Measurements from ENCODE around the gene SIRT7. TPM values are rescaled to one million over a fixed set of nuclear protein-coding genes. Genes with fewer than 3 reads are reported as not detected.

Gene SIRT7
- total RNA-seq, 1 experiment from 2014 or later: 78.3 TPM

DNA sequence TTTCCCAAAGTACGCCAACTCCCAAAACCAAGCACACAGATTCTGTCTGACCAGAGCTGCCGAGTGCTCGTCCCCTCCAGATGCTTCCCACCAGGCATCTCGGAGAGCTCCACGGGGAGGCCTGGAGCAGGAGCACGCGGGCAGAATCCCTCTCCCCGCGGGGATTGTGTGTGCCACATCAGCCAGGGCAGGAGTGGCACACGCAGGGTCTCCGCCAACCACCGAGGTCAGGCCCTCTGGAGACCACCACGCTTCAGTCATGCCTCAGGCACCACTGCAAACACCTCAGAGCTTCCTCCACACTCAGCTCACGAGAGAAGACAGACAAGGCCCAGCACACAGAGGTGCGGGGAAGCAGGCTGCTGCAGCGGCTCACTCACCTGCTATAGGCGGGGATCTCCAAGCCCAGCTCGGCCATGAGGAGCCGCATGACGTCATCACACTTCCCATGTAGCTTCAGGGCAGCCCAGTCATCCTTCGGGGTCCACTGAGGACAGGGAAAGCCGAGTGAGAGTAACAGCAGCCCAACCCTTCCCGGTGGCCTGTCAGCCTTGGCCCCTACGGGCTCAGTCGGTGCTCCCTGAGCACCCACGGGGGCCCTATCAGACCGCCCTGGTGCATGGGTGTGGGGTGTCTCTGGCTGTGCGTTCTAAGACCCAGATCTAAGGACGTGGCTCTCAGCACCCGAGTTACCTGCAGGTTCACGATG, 4.4 kb downstream of the SIRT7 start:
- TF ChIP-seq EZH2 (IDR thresholded peaks at IDR 0.05; ENCODE audit: low read depth): no peak
- TF ChIP-seq, protein P1, sequence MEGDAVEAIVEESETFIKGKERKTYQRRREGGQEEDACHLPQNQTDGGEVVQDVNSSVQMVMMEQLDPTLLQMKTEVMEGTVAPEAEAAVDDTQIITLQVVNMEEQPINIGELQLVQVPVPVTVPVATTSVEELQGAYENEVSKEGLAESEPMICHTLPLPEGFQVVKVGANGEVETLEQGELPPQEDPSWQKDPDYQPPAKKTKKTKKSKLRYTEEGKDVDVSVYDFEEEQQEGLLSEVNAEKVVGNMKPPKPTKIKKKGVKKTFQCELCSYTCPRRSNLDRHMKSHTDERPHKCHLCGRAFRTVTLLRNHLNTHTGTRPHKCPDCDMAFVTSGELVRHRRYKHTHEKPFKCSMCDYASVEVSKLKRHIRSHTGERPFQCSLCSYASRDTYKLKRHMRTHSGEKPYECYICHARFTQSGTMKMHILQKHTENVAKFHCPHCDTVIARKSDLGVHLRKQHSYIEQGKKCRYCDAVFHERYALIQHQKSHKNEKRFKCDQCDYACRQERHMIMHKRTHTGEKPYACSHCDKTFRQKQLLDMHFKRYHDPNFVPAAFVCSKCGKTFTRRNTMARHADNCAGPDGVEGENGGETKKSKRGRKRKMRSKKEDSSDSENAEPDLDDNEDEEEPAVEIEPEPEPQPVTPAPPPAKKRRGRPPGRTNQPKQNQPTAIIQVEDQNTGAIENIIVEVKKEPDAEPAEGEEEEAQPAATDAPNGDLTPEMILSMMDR (conservative IDR thresholded peaks at IDR 0.05): no peak
- Histone ChIP-seq H2AFZ (no peak overlapping the region), H3K9me3 (ENCODE audit: insufficient read depth, low read depth) (no peaks in the 10 kb centered on the region), H3K79me2 (ENCODE audit: low read depth) (peaks cover 28% of the 10 kb centered on the region), H3F3A (ENCODE audit: insufficient read depth, low read depth) (peaks cover 46% of the 10 kb centered on the region), H4K20me1 (ENCODE audit: insufficient read depth) (peaks cover 4% of the 10 kb centered on the region; the same call in 1 of the 2 replicates), H3K9me2 (ENCODE audit: insufficient read depth) (no peaks in the 10 kb centered on the region), H3K4me2 (peak overlapping the region; percentile 63; the same call in 1 of the 2 replicates), H3K4me3 (no peak overlapping the region), H3K4me1 (replicated peaks; ENCODE audit: insufficient read depth) (peaks cover 40% of the 10 kb centered on the region), H3K27me3 (ENCODE audit: insufficient read depth, low read depth) (no peaks in the 10 kb centered on the region), H3K36me3 (ENCODE audit: low read depth) (no peaks in the 10 kb centered on the region; the same call in 1 of the 2 replicates), H3K27ac (peak overlapping the region; percentile 59)
- peak in 1 of 2 experiments; percentile 27 for DNase-seq
- POLR2A ChIA-PET (ENCODE audit: unreplicated experiment): no interaction called here
- intact Hi-C loops (cut with micrococcal nuclease; ENCODE audit: unreplicated experiment): loop anchor here (2.0 kb wide), 3 partner anchors 15 to 109 kb away; partner anchors contain the start of genes CENPX and LRRC45
- CTCF ChIA-PET: interaction anchor here (0.6 to 1.3 kb wide), 4 partner anchors 16 to 354 kb away, joined by 3 read pairs; no protein-coding TSS in a partner anchor
- no TSS peak for BruUV-seq (replicated peaks)

DNA sequence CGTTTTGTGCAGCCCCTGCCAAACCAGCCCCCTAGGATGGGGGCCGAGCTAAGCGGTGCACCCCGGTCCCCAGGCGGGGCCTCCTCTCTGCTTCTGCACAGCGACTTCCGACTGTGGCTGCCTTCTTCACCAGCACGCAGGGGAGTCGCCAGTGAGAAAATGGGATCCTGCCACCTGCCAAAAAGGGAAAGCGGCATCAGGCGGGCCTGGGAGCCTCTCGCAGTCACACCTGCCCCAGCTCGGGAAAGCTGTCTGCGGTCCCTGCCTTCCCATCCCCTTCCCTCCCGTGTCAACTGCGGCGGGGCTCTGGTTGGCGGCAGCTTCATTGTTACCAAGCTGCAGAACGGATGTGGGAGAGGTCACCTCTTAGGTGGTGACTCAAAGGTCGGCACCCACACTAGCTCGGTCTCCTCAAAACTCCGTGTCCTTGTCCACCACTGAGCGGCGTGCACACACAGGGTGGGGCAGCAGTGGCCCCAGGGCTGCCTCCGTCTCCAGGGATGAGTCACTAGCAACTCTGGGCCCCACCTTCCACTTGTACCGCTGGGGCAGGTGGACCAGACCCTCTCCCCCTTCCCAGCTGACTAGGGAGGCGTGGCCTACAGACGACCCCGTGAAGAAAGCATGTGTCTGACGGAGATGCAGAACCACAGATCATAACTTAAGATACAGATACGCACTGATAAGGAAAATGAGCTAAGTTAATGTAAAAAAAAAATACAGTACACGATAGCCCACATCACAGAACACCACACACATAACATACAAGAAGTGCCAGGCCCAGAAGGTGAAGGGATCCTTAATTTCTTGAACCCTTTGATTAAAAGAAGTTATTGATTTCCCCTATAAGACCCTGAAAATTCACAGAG, 5.3 kb downstream of the SIRT7 start:
- Histone ChIP-seq H4K20me1 (ENCODE audit: insufficient read depth) (peaks cover 4% of the 10 kb centered on the region; the same call in 1 of the 2 replicates), H3K27me3 (ENCODE audit: insufficient read depth, low read depth) (no peaks in the 10 kb centered on the region), H3K36me3 (ENCODE audit: low read depth) (no peaks in the 10 kb centered on the region; the same call in 1 of the 2 replicates), H3K4me1 (replicated peaks; ENCODE audit: insufficient read depth) (peaks cover 36% of the 10 kb centered on the region), H3K27ac (peak overlapping the region; percentile 59), H3K4me3 (no peak overlapping the region), H2AFZ (no peak overlapping the region), H3K9me2 (ENCODE audit: insufficient read depth) (no peaks in the 10 kb centered on the region), H3F3A (ENCODE audit: insufficient read depth, low read depth) (peaks cover 46% of the 10 kb centered on the region), H3K4me2 (peak overlapping the region; percentile 63), H3K79me2 (ENCODE audit: low read depth) (peaks cover 28% of the 10 kb centered on the region), H3K9me3 (ENCODE audit: insufficient read depth, low read depth) (no peaks in the 10 kb centered on the region)
- ChIA-PET CTCF (interaction anchor here (0.6 to 1.3 kb wide), 4 partner anchors 10 to 355 kb away, joined by 3 to 6 read pairs (median 3); no protein-coding TSS in a partner anchor), POLR2A (ENCODE audit: unreplicated experiment) (interaction anchor here (0.5 to 0.7 kb wide), 3 partner anchors 11 to 394 kb away, joined by 3 to 27 read pairs (median 14); no protein-coding TSS in a partner anchor)
- DNase-seq: peak; percentile 91 to 97
- intact Hi-C loops (cut with micrococcal nuclease; ENCODE audit: unreplicated experiment): loop anchor here (1.0 to 2.0 kb wide), 4 partner anchors 14 to 110 kb away; partner anchors contain the start of genes CENPX and LRRC45
- BruUV-seq (replicated peaks): no TSS peak
- TF ChIP-seq, protein P1 (conservative IDR thresholded peaks at IDR 0.05): no peak
- no peak for TF ChIP-seq EZH2 (IDR thresholded peaks at IDR 0.05; ENCODE audit: low read depth)

DNA sequence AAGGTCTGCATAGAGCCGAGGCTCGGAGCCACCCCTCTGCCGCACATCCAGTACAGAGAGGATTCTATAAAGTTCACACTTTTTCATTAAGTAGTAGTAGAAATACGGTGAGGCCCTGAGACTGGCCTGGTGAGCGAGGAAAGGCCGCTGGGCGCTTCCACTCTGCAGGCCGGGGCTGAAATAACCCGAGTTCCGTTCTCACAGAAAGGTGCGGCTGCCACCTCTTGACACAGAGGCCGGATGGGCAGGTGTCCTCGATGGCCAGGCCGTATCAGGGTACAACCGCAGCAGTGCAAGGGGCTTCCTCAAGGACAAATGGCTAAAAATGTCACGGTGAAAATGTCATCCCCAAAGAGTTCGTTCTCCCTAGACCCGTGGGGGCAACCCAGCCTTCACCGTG, 6.0 kb downstream of the SIRT7 start:
- CTCF ChIA-PET: interaction anchor here (0.6 to 1.3 kb wide), 2 partner anchors 11 to 109 kb away, joined by 3 to 6 read pairs; no protein-coding TSS in a partner anchor
- TF ChIP-seq, protein P1 (conservative IDR thresholded peaks at IDR 0.05): no peak
- TF ChIP-seq EZH2 (IDR thresholded peaks at IDR 0.05; ENCODE audit: low read depth): no peak
- POLR2A ChIA-PET (ENCODE audit: unreplicated experiment): interaction anchor here (0.5 to 0.7 kb wide), 3 partner anchors 11 to 393 kb away, joined by 3 to 27 read pairs (median 14); no protein-coding TSS in a partner anchor
- no TSS peak for BruUV-seq (replicated peaks)
- H3K4me2 ChIP-seq: peak overlapping the region; percentile 63
- H3F3A ChIP-seq (ENCODE audit: insufficient read depth, low read depth): peaks cover 41% of the 10 kb centered on the region
- no peak overlapping the region for H3K4me3 ChIP-seq
- DNase-seq: no peak
- peaks cover 36% of the 10 kb centered on the region for H3K4me1 ChIP-seq (replicated peaks; ENCODE audit: insufficient read depth)
- H3K9me2 ChIP-seq (ENCODE audit: insufficient read depth): no peaks in the 10 kb centered on the region
- H2AFZ ChIP-seq: no peak overlapping the region
- peaks cover 4% of the 10 kb centered on the region; the same call in 1 of the 2 replicates for H4K20me1 ChIP-seq (ENCODE audit: insufficient read depth)
- H3K36me3 ChIP-seq (ENCODE audit: low read depth): no peaks in the 10 kb centered on the region; the same call in 1 of the 2 replicates
- intact Hi-C loops (cut with micrococcal nuclease; ENCODE audit: unreplicated experiment): loop anchor here (1.0 to 2.0 kb wide), 4 partner anchors 13 to 111 kb away; partner anchors contain the start of genes CENPX and LRRC45
- peak overlapping the region; percentile 59; the same call in 1 of the 2 replicates for H3K27ac ChIP-seq
- peaks cover 22% of the 10 kb centered on the region for H3K79me2 ChIP-seq (ENCODE audit: low read depth)
- no peaks in the 10 kb centered on the region for H3K9me3 ChIP-seq (ENCODE audit: insufficient read depth, low read depth)
- H3K27me3 ChIP-seq (ENCODE audit: insufficient read depth, low read depth): no peaks in the 10 kb centered on the region
